Gastrocnemius medialis (tissue), 4 donors: ENCODE results near the gene GRIK4. TPM values are rescaled to one million over a fixed set of nuclear protein-coding genes. Genes with fewer than 3 reads are reported as not detected.

ENCODE experiments used
- ATAC-seq, 2 donors: fragments of 150-250 bp; one replicate each; pipeline ENCODE4 v1.9.1; 2016
- DNase-seq, 2 donors: peaks; one replicate each; pipeline ENCODE4 v3.0.0-alpha.2; 2019
- H3K27ac ChIP-seq, 4 donors: fragments of 200-600 bp; sonication (generic); 1 replicate in 1 of 4; 2 replicates in 3 of 4; pipeline ENCODE4 v1.5.1; 2016 to 2018; ENCODE audit warnings: mild to moderate bottlenecking in 2 of 4, moderate library complexity in 1 of 4
- H3K27me3 ChIP-seq, 3 donors: fragments of 200-600 bp; sonication (generic) in 2 of 3; 1 replicate in 1 of 3; 2 replicates in 2 of 3; pipeline versions ENCODE4 v1.5.1 to v1.6.0; 2016 to 2019; ENCODE audit warnings: mild to moderate bottlenecking in 1 of 3, moderate library complexity in 1 of 3
- H3K36me3 ChIP-seq, 2 donors: fragments of 200-600 bp; sonication (generic) in 1 of 2; one replicate each; pipeline ENCODE4 v1.5.1; 2017 to 2018
- H3K4me1 ChIP-seq, 2 donors: fragments of 200-600 bp; sonication (generic) in 1 of 2; one replicate each; pipeline ENCODE4 v1.5.1; 2016 to 2017; ENCODE audit warnings: mild to moderate bottlenecking in 2 of 2
- H3K4me3 ChIP-seq, 4 donors: fragments of 200-600 bp; sonication (generic) in 3 of 4; 1 replicate in 1 of 4; 2 replicates in 3 of 4; pipeline ENCODE4 v1.5.1; 2016 to 2019; ENCODE audit warnings: mild to moderate bottlenecking in 2 of 4
- H3K9me3 ChIP-seq, 3 donors: fragments of 200-600 bp; sonication (generic) in 2 of 3; 1 replicate in 1 of 3; 2 replicates in 2 of 3; pipeline ENCODE4 v1.5.1; 2016 to 2019
- CTCF ChIP-seq, 5 experiments: fragments of 450-650 bp in 3 of 5; fragments of 200-600 bp in 2 of 5; sonication (generic) in 2 of 5; IDR thresholded peaks in 4 of 5; conservative IDR thresholded peaks in 1 of 5; 1 replicate in 4 of 5; 2 replicates in 1 of 5; pipeline ENCODE4 v1.5.1; 2016 to 2019; ENCODE audit warnings: antibody characterized with exemption in 5 of 5, mild to moderate bottlenecking in 3 of 5, moderate library complexity in 3 of 5
- POLR2A ChIP-seq, 2 donors: fragments of 450-650 bp; IDR thresholded peaks; one replicate each; pipeline ENCODE4 v1.6.1; 2017; ENCODE audit warnings: antibody characterized with exemption in 2 of 2, mild to moderate bottlenecking in 2 of 2, moderate library complexity in 2 of 2
- in situ Hi-C, 4 donors: fragments of 200-750 bp; cut with MboI; loops; one replicate each; pipeline versions ENCODE4 v1.15.0 to v1.8.0; 2017; ENCODE audit warnings: low sequenced_read_pairs in 4 of 4
- intact Hi-C: fragments of 100-400 bp; cut with DNase I; formaldehyde crosslinking; loops from one replicate; pipeline ENCODE4 v1.15.1; 2023; ENCODE audit warnings: low total_unique reads
- total RNA-seq, 4 donors: library from RNA; depleted of rRNA; stranded (reverse); fragments of >200 nt; gene quantifications; one replicate each; pipeline versions ENCODE4 v1.1.0 to v1.2.3, GENCODE V29; 2016

GRIK4 gene
- total RNA-seq, 4 donors from 2014 or later = 0.42 TPM; not detected in 3

DNA sequence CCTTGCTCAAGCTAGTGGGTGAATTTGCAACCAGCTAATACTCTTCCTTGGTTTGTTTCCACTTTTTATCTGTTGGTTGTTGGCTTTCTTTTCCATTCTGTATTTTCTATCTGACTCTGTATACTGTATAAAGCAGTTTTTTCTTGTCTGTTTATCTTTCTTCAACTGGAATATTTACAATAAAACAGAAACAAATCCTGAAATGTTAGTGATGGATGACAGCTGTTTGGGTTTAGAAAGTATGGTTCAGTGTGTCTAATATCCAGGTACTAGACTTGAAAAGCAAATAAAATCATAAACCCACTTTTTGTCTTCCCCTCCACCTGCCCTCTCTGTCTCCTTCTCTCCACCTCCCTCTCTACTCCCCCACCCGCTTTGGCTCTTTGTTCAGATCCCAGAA lies 477.1 kb downstream of the GRIK4 start:
- in situ Hi-C loops (no loop called here), intact Hi-C loops (no loop called here)
- no peaks in the 10 kb centered on the region for H3K36me3 ChIP-seq
- DNase-seq = no peak
- no peak overlapping the region for H3K27ac ChIP-seq
- no peak for ATAC-seq
- H3K4me1 ChIP-seq = peaks cover 0 to 3% of the 10 kb centered on the region in 2 donors
- no peaks in the 10 kb centered on the region for H3K9me3 ChIP-seq
- no peak for TF ChIP-seq CTCF (IDR thresholded peaks at IDR 0.05 in 4 of 5, conservative IDR thresholded peaks at IDR 0.05 in 1 of 5)
- no peak for TF ChIP-seq POLR2A (IDR thresholded peaks at IDR 0.05)
- H3K27me3 ChIP-seq = peaks cover 0 to 8% (median 0%) of the 10 kb centered on the region in 3 donors
- no peak overlapping the region for H3K4me3 ChIP-seq

DNA sequence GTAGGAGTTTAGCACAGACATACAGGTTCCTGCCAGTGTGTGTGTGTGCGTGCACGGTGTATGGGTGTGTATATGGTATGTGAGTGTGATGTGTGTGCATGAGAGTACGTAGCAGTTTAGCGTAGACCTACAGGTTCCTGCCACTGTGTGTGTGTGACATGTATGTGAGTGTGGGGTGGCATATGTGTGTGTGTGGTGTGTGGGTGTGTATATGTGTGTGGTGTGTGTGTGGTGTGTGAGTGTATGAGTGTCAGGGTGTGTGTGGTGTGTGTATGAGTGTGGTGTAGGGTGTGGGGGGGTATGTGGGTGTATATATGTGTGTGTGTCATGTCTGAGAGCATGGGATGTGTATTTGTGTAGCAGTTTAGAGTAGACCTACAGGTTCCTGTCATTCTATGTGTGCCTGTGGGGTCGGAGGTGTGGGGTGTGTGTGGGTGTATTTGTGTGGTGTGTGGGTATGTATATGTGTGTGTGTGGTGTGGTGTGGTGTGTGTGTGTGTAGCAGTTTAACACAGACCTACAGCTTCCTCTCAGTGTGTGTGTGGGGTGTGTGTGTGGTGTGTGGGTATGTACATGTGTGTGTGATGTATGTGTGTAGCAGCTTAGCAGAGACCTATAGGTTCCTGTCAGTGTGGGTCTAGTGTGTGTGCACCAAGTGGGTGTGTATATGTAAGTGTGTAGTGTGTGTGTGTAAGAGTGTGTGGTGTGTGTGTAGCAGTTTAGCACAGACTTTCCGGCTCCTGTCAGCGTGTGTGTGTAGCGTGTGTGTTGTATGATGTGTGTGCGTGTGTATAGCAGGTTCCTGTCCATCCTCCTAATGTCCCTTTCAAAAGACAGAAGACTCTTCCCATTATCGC lies 480.5 kb downstream of the GRIK4 start:
- ATAC-seq (no peak), DNase-seq (no peak)
- Histone ChIP-seq H3K27me3 (no peaks in the 10 kb centered on the region), H3K4me3 (no peak overlapping the region), H3K27ac (no peak overlapping the region), H3K4me1 (no peaks in the 10 kb centered on the region), H3K9me3 (no peaks in the 10 kb centered on the region), H3K36me3 (no peaks in the 10 kb centered on the region)
- TF ChIP-seq POLR2A (IDR thresholded peaks at IDR 0.05) = no peak
- TF ChIP-seq CTCF (IDR thresholded peaks at IDR 0.05 in 4 of 5, conservative IDR thresholded peaks at IDR 0.05 in 1 of 5) = no peak
- intact Hi-C loops (no loop called here), in situ Hi-C loops (no loop called here)

DNA sequence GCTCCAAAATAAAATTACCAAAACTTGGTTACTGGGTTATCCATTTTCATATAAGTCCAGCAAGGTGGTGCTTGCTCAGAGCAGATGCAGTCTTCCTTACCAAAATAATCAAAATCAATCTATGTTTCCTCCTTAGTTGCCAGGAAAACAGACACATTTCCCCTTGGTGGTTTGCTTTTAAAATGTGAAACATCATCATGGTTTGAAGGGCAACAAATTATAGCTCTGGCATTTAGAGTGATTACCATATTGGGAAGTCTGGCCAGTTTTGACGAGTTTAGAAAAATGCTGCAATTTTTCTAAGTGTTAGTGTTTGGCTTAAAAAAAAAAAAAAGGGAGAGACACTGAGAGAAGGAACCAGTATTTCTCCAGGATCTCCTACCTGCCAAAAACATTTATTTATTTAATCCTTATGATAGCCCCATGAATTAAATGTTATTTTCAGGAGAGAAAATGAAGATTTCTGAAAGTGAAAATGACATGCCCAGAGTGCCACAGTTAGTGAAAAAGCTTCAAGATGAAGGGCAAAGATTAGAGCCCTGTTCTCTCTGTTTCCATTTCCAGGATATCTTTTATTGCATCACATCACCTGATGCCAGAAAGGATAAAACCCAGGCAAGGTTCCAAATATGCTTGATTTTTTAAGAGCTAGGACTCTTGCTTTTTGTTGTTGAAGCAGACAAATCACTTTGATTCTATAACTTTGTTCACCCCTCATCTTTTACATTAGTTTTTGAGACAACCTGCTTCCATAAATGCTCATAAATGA lies 482.7 kb downstream of the GRIK4 start:
- no peak for TF ChIP-seq CTCF (IDR thresholded peaks at IDR 0.05 in 4 of 5, conservative IDR thresholded peaks at IDR 0.05 in 1 of 5)
- no peak for TF ChIP-seq POLR2A (IDR thresholded peaks at IDR 0.05)
- H3K4me3 ChIP-seq = no peak overlapping the region
- peaks cover 0 to 4% (median 0%) of the 10 kb centered on the region in 3 donors for H3K27me3 ChIP-seq
- no peak overlapping the region for H3K27ac ChIP-seq
- H3K9me3 ChIP-seq = no peaks in the 10 kb centered on the region
- intact Hi-C loops (no loop called here), in situ Hi-C loops (no loop called here)
- DNase-seq = no peak
- no peak for ATAC-seq
- no peaks in the 10 kb centered on the region for H3K4me1 ChIP-seq
- no peaks in the 10 kb centered on the region for H3K36me3 ChIP-seq

DNA sequence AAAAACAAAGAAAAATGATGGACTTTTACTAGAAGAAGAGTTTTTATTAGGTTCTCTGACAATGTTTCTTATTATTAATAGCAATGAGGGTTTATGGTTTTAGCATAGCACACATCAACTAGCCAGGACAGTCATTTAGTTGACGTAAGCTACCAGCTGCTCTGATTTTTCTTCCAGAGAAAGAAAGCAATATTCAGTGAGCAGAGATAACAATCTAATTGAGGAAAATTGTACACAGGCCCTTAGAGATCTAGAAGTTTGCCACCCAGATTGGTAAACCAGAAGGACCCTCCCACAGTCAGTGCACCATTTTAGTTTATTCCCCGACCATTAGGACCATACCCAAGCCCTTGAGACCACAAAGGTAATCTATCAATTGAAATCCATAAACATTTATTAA lies 483.6 kb downstream of the GRIK4 start:
- no peaks in the 10 kb centered on the region for H3K4me1 ChIP-seq
- no peaks in the 10 kb centered on the region for H3K36me3 ChIP-seq
- TF ChIP-seq POLR2A (IDR thresholded peaks at IDR 0.05) (no peak), CTCF (IDR thresholded peaks at IDR 0.05 in 4 of 5, conservative IDR thresholded peaks at IDR 0.05 in 1 of 5) (no peak)
- H3K27ac ChIP-seq = no peak overlapping the region
- intact Hi-C loops (no loop called here), in situ Hi-C loops (no loop called here)
- no peak for DNase-seq
- H3K4me3 ChIP-seq = no peak overlapping the region
- peaks cover 0 to 4% (median 0%) of the 10 kb centered on the region in 3 donors for H3K27me3 ChIP-seq
- ATAC-seq = no peak
- H3K9me3 ChIP-seq = no peaks in the 10 kb centered on the region
